GM18511 (cell line): ENCODE results near the gene TGM1.
"Not testable (repeated sequence)": the region's sequence is repeated elsewhere in the genome, so short reads cannot be mapped to it uniquely, and the experiment has no call there.

Source experiments
- ATAC-seq: cut with Tn5 transposase; IDR thresholded peaks from one replicate; pipeline ENCODE4 v1.9.1; 2021; ENCODE audit warnings: mild to moderate bottlenecking, moderate library complexity; ENCODE audit not compliant: unreplicated experiment

TGM1 gene

DNA sequence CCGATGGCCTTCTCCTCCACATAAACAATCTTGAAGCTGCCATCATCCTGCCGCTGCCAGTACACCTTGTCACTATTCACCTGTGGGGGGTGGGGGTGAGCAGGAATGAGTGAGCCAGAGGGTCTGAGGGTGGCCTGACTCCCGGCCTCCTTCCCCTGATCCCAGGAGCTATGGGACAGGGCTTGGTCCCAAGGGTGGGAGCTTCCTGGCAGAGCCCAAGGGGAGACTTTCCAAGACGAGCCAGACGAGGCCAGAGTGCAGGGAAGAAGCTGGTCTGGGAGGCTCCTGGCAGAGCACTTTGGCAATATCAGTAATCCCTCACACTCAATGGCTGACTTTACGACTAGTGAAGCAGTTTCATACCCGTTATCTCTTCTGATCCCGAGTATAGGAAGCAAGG is 7.5 kb downstream of the TGM1 start:
- no peak for ATAC-seq

DNA sequence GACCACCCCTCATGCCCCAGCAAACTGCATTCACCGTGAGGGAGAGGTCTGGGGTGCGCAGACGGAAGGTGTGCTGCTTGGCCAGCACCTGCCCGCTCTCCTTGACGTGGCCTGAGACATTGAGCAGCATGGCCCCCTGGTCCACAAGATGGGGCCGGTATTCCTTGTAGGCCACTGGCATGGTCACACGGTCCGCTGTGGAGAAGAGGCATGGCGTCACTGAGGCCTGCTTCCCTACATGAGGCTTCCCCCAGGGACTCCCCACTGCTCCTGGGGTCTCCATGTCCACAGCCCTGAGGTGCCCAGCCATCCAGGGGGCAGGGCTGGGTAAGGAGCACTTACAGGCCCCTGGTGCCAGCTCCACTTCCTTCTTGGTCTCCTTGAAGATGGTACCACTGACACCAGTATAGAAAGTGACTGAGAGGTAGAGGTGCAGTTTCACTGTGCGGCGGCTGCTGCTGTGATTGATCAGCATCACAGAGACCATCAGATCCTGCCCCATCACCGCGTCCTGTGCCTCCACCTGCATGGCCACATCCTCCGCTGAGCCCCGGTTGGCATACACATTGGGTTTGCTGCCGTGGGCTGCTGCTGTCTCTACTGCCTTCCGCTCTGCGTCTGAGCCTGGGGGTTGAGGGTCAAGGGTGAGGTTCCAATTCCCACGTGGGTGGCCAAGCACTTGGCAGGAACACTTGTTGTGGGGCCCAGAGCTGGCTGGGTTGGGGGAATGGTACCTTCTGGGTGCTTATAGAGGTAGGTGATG is 8.2 kb downstream of the TGM1 start:
- ATAC-seq, result no peak

DNA sequence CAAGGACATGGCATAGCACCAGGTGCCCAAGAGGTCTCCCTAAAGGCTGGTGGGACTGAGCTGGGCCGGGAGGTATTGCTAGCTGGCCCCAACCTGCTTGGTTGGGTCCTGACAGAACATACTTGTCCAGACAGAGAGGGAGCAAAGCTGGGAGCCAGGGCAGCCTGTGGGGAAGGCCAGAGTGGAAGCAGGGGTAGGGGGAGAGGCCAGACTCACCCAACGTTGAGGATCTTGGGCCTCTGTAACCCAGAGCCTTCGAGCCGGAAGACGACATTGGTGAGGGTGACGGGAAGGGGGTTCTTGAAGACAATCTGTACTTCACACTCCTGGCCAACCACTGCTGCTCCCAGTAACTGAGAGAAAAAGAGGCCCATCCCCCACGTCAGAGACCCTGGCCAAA is 9.0 kb downstream of the TGM1 start:
- ATAC-seq, result no peak

DNA sequence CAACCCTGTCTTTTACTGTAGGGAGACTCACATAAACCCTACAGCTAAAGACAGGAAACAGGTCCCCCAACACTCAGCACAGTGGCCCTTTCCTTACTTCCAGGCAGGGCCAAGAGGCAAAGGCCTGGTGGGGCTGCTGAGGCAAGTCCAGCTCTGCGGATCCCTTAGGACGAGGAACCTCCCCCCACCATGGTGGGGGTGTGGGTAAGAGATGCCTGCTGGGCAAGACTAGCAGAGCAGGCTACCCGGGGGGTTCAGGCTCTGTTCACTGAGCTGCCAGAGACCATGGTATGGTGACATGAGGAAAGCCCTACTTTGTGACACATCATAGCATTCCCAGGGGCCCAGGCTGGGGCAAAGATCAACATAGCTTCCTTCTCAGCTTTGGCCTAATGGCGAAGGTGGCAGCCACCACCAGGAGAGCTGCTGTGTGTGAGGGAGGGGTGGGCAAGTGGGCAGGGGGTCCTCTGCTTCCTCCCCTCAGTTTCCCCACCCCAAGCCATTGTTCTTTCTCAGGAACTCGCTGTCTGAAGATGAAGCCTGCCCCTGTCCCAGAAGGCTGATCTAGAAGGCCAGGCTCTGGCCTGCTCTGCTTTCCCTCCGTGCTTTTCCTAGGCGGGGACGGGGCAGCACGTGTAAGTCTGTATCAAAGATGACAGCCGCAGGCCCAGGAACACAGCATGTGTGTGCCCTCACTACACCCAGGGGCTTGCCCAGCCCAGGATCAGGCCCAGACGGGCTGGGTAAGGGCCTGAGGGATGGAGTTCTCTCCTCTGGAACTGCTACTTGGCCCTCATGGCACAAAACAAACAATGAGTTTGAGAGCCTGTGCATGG is 10.5 kb downstream of the TGM1 start:
- ATAC-seq, result no peak

DNA sequence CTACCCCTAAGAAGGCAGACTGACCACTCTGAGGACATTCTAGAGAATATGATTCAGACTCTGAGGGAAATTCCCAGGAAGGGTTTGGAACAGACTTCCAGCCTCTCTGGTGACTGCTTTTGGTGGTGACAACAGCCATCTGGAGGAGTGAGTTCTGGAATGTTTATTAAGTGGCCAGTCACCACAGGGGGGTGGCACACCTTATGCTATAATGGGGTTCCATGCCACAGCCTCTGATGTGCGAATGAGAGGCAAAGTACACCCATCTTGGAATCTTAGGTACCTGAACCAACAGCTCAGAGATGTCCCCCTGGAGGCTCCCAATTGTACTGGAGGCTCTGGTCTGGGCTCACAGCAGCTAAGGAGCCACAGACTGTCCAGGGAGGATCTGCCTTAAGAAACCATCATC is 11.1 kb downstream of the TGM1 start:
- ATAC-seq, result no peak

DNA sequence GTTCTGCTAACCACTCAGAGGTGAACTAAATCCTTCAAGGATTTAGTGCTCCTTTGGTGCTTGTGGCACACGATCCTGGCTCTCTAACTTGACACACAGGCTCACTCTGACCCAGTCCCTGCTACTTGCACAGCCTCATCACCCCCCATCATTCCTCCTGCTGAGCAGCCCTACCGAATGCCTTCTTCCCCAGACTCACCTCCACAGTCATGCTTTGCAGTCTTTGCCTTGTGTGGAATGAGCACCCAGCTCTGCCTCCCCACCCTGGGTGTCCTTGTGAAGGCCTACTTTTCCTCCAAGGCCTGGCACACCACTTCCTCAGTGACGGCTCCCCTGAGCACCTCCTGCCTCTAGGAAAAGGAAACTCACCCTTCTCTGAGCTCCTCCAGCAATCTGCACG is 12.6 kb downstream of the TGM1 start:
- ATAC-seq, result no peak

DNA sequence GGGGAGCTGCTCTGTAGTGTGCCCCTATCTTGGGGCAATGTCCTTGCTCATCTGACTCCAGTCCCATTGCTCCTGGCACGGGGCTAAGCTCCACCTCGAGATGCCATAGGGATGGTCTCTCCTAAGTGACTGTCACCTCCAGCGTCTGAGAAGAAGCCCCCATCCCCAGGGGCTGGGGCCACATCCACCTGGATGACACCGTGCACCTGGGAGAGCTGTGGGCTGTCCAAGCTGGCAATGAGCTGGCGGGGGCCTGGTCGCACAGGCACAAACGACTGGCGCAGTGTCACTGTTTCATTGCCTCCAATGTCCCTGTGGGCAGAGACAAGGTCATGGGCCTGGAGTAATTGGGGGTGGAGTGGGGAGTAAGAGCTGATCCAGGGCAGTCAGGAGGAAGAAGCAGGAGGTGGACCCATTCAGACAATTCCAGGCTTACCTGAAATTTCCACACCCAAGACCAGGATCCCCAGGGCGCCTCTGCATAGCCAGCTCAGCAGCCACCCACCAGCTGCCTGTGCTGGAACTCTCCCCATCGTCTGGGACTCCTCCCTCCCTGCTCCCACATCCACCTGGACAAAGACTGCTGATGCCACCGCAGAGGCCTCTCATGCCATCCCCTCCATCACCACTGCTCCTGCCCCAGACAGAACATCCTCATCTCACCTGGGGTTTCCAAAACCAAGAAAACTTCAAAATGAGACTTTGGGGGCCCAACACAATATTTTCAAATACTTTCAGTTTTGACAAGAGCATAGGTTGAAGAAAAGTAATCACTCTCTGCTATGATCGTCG is 13.6 kb downstream of the TGM1 start:
- no peak for ATAC-seq

DNA sequence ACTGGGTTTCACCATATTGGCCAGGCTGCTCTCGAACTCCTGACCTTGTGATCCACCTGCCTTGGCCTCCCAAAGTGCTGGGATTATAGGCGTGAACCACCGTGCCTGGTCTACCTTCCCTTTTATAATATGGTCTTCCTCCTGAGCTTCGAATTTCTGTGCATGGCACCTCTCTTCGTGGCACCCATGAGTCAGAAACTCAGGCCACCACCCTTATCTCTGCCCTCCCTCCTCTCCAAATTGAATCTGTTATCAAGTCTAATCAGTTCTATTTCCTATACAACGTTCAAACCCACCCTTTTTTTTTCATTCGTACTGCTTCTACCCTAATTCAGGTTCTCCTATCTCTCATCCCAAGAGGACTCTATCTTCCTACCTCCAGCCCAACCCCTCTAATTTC is 15.6 kb downstream of the TGM1 start:
- ATAC-seq, result no peak

DNA sequence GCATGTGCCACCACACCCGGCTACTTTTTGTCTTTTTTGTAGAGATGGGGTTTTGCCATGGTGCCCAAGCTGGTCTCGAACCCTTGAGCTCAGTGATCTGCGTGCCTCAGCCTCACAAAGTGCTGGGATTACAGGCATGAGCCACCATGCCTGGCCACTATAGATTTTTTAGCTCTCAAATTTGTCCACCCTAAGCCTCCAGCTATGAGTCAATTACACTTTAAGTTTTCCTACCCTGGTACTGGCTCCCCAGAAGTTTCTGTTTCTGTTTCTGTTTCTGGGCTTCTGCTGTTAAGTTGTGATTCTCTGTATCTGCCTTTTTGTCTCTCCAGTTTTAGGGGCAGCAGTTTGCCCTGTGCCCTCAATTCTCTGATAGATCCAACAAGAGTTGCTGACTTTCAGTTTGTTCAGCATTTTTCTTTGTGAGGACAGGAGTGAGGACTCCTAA is 16.2 kb downstream of the TGM1 start:
- no peak for ATAC-seq

DNA sequence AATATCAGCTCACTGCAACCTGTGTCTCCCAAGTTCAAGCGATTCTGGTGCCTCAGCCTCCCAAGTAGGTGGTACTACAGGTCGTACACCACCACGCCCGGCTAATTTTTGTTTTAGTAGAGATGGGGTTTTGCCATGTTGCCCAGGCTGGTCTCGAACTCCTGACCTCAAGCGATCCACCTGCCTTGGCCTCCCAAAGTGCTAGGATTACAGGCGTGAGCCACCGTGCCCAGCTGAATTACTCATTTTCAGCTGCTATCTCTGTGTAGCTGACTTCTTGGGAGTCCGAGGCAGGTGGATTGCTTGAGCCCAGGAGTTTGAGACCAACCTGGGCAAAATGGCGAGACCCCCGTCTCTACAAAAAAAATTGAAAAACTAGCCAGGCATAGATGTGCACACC is 17.6 kb downstream of the TGM1 start:
- ATAC-seq, result not testable (repeated sequence)

DNA sequence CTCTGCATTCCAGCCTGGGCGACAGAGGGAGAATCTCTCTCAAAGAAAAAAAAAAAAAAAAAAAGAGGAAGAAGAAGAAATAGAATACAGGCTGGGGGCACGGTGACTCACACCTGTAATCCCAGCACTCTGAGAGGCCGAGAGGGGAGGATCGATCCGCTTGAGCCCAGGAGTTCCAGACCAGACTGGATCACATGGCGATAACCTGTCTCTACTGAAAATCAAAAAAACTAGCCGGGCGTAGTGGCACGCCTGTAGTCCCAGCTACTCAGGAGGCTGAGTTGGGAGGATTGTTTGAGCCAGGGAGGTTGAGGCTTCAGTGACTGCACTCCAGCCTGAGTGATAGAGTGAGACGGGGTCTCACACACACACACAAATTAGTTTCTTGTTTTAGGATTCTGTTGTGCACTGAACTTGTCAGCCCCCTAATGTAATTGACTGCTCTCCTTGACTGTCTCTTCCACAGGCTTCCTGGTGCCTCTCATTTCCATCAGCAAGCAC is 19.6 kb downstream of the TGM1 start:
- ATAC-seq, result no peak

DNA sequence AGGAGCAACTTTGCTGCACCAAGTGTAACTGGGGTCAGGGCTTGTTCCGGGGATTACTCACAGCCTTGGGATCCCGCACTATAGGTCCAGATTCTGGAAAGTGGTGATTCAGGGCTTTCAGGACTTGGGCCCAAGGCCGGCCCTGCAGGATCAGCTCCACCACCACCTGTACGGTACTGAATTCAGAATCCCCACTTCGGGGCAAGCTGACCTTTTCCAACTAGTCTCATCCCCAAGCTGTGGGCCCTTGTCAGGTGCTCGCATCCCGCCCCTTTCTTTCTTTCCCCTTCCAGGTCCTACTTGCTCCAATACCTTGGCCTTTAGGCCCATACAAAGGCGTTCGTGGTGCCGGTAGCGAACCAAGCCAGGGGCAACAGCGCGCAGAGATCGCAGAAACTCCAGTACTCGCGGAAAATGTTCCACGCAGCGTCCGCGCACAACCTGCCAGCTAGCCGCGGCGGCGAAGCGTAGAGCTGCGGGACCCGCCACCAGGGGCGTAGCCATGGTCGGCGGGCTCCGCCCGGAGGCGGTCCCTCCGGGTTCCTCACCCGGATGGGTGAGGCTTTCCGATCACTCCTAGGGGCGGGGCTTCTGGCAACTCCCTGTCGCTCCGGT is 21.0 kb downstream of the TGM1 start:
- ATAC-seq, result peak; percentile 85

DNA sequence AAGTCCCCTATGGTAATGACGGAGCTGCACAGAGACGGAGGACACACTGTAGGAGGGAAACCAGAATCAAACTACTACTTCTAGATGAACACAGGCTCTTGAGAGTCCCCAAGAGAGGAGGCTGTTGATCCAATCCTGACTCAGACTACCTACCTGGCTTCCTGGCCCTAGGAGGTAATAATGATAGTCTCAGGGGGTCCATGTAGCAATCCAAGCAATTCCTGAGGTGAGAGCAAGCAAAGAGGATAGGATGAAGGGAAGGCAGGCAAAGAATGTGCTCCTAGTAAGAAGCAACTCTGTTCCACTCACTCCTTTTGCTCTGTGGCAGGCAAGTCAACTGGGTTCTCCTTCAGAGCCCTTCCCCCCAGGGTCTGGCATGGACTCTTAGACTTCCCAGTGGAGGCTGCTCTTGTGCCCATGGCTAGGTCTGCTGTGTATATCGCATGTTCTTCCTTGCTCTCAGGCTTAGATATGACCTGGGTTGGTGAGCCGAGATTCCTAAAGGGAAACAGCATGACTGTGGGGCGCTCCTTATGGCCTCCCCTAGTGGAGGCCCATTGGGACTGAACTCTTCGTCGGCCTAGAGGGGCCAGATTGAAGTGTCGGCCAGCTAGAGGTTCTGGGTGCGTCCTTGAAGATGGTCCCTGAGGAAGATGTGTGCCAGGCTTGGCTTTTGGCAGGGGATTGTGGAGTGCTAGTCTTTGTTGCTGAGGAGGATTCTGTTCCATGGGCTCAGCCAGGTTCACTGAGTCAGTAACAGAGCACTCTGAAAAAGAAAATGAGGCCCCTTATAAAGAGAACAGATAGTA is 22.7 kb downstream of the TGM1 start:
- no peak for ATAC-seq

DNA sequence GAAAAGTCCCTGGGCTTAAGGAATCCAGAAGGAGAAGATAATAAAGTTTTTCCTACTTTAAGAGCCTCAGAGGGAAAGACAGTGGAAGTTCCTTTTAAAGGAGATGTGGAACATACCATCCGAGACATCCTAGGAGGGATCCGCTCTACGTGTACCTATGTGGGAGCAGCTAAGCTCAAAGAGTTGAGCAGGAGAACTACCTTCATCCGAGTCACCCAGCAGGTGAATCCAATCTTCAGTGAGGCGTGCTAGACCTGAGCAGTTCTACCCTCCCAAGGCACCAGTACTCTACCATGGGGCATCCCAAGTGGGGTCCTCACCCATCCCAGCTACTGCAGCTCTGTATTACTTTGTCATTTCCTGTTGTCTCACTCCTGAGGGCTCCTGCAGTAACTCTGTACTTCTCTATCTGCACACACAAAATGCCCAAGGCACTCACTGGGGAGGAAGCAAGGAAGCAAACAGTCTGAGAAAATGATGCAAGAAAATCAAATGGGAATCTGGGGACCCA is 24.4 kb downstream of the TGM1 start:
- ATAC-seq, result no peak

DNA sequence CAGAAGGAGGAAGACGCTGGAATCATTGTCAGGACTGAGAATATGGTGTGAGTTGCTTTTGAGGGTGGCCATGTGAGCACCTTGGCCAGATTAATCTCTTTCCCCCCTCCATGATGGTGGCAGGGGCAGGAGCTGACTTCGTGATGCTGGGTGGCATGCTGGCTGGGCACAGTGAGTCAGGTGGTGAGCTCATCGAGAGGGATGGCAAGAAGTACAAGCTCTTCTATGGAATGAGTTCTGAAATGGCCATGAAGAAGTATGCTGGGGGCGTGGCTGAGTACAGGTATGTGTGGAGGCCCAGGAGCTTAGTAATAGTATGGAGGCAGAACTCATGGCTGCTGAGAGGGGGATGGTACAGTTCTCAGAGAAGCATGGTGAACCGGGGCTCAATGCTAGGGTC is 24.9 kb downstream of the TGM1 start:
- no peak for ATAC-seq

DNA sequence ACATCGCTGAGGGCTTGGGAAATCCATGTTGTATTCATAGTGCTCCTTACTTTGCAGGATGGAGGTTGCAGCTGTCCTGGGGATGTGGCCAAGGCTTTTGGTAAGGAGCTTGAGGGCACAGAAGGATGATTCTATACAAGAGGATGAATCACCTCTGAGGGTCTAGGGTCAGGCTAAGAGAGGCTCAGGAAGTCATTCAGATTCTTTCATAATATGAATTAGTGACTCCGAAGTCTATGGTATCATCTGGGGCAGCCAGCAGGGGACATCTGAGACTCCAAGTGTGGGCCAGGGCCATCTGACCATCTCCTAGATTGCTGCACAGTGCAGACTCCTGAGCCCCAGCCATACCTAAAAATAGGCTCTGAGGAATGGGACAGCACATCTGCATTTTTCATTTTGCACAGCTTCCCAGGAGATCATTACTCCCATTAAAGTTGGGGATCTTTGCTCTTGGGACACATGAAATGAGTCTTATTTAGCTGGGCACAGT is 25.5 kb downstream of the TGM1 start:
- no peak for ATAC-seq

DNA sequence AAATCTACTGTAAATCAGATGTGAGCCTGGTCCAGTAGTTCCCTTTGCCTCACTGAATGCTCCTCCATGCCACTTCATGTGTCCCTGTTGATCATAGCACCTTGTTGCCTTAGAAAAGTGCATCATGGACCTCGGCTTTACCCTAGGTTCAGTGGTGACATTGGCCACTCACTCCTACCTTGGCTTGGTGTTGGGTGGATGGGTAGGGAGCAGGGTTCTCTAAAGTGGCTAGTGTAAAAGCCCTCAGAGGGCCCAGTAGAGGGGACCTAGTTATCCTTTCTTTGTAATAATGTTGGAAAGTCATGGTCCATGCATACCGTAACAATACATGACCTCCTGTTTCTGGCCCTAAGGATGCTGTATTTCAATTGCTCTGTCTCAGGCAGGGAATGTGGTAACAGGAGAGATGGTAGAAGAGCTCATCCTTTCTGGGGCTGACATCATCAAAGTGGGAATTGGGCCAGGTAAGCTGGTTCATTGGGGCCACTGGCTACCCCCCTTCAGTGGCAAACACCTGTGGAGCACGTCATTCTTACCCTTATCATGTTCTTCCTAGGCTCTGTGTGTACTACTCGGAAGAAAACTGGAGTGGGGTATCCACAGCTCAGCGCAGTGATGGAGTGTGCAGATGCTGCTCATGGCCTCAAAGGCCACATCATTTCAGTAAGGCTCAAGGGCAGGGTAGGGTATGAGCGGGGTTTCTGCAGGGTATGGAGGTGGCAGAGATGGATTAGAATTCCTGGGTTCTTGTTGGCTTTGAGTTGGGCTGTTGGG is 26.1 kb downstream of the TGM1 start:
- no peak for ATAC-seq

DNA sequence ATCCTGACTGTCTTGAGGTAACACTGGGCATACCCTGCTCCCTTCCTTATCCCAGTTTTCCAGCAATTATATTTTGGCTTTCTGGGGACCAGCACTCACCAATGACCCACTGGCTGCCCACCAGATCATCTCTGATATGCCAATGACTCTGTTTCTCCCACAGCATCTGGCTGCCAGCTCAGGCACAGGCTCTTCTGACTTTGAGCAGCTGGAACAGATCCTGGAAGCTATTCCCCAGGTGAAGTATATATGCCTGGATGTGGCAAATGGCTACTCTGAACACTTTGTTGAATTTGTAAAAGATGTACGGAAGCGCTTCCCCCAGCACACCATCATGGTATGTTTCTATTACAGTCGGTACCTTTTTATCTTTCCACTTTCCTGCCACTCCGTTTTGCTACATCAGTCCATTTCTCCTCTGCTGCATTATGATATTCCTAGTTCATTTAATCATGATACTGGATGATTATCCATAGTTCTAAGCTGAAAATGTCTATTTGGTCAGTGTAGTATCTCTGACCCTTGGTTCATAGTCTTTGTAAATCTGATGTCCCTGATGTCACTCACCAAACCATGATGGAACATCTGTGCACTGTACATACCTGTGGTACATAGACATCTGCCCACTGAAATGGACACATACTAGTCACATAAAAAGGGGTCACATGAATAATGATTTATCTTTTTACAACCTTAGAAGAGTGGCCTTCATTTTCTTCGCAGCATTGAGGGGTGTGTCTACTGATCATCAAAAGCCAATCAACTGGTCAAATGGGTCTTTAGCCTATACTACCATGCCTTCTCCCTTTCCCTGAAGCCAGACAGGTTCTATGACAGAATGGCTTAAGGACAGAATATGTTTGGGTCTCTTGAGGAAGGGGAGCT is 26.9 kb downstream of the TGM1 start:
- no peak for ATAC-seq
